ENCODE results near the gene SH3BGRL3. TPM values are rescaled to one million over a fixed set of nuclear protein-coding genes. Genes with fewer than 3 reads are reported as not detected.

The SH3BGRL3 gene
- total and polyA plus RNA-seq, 4 donors: 17.2 to 437 (median 333) TPM

DNA sequence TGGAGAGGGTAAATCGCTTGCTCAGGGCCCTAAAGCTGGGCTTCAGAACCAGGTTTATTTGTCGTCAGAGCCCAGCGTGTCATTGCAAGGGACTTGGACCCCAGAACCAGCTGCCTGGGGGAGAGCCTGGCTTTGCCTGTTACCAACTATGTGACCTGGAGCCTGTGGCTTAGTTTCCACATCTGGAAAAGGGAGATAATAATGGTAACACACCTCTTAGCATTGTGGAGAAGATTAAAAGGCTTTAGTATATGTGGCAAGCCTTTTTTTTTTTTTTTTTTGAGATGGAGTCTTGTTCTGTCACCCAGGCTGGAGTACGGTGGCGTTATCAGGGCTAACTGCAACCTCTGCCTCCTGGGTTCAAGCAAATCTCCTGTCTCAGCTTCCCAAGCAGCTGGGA is 50.4 kb downstream of the SH3BGRL3 start:
- Histone ChIP-seq H3K27ac (ENCODE audit: low read depth in 1 of 2, low read length in 1 of 2) (no peak overlapping the region), H3K27me3 (ENCODE audit: control insufficient read depth in 3 of 3, insufficient read depth in 3 of 3, low read length in 2 of 3) (peaks cover 0 to 6% (median 0%) of the 10 kb centered on the region in 3 donors), H3K9me3 (ENCODE audit: control insufficient read depth in 4 of 4, insufficient read depth in 3 of 4, low read length in 3 of 4) (no peaks in the 10 kb centered on the region), H3K4me1 (ENCODE audit: control insufficient read depth in 5 of 5, insufficient read depth in 5 of 5, low read length in 5 of 5) (no peaks in the 10 kb centered on the region), H3K4me3 (no peak overlapping the region), H3K36me3 (ENCODE audit: control insufficient read depth in 4 of 4, insufficient read depth in 4 of 4, low read length in 4 of 4) (no peaks in the 10 kb centered on the region), H3K9ac (ENCODE audit: insufficient read depth in 1 of 2, low read length in 2 of 2) (no peak overlapping the region)
- TF ChIP-seq, protein P1, sequence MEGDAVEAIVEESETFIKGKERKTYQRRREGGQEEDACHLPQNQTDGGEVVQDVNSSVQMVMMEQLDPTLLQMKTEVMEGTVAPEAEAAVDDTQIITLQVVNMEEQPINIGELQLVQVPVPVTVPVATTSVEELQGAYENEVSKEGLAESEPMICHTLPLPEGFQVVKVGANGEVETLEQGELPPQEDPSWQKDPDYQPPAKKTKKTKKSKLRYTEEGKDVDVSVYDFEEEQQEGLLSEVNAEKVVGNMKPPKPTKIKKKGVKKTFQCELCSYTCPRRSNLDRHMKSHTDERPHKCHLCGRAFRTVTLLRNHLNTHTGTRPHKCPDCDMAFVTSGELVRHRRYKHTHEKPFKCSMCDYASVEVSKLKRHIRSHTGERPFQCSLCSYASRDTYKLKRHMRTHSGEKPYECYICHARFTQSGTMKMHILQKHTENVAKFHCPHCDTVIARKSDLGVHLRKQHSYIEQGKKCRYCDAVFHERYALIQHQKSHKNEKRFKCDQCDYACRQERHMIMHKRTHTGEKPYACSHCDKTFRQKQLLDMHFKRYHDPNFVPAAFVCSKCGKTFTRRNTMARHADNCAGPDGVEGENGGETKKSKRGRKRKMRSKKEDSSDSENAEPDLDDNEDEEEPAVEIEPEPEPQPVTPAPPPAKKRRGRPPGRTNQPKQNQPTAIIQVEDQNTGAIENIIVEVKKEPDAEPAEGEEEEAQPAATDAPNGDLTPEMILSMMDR (IDR thresholded peaks at IDR 0.05; ENCODE audit: control extremely low read depth, extremely low read depth): no peak
- ATAC-seq (ENCODE audit: insufficient read depth, low FRiP score): no peak
- 89 to 97% methylated on average over 5 of the region's 5 CpGs for WGBS, 2 donors
- DNase-seq: no peak

Other genes starting within 250 kb of the SH3BGRL3 start
- gene SLC30A2, start 234.0 kb upstream of the SH3BGRL3 start, total RNA-seq: under 1 TPM; 0.40 to 0.51 TPM
- gene SLC30A2, start 234.0 kb upstream of the SH3BGRL3 start, polyA plus RNA-seq: under 1 TPM; 0.02 to 0.08 TPM
- gene TRIM63, start 212.5 kb upstream of the SH3BGRL3 start, total RNA-seq: under 1 TPM; 0.25 to 0.31 TPM
- gene TRIM63, start 212.5 kb upstream of the SH3BGRL3 start, polyA plus RNA-seq: under 1 TPM; 0.12 to 0.14 TPM
- gene PDIK1L, start 168.3 kb upstream of the SH3BGRL3 start, total RNA-seq: 10 to 100 TPM in 1 of 2 donors, 1 to 10 TPM in 1; 9.8 to 15.4 TPM
- 1 to 10 TPM; 2.9 TPM for gene PDIK1L, start 168.3 kb upstream of the SH3BGRL3 start, polyA plus RNA-seq
- 1 to 10 TPM; 1.1 to 3.2 TPM for gene FAM110D, start 121.0 kb upstream of the SH3BGRL3 start, total RNA-seq
- gene FAM110D, start 121.0 kb upstream of the SH3BGRL3 start, polyA plus RNA-seq: 1 to 10 TPM; 3.1 to 3.4 TPM
- not detected for gene C1orf232, start 111.1 kb upstream of the SH3BGRL3 start, total RNA-seq
- not detected for gene C1orf232, start 111.1 kb upstream of the SH3BGRL3 start, polyA plus RNA-seq
- 10 to 100 TPM; 19.7 to 32.8 TPM for gene ZNF593, start 110.2 kb upstream of the SH3BGRL3 start, total RNA-seq
- gene ZNF593, start 110.2 kb upstream of the SH3BGRL3 start, polyA plus RNA-seq: 100 to 1,000 TPM in 1 of 2 donors, 10 to 100 TPM in 1; 90.4 to 140 TPM
- not detected for gene ZNF593OS, start 108.3 kb upstream of the SH3BGRL3 start, total RNA-seq
- under 1 TPM; 0.29 to 0.65 TPM for gene ZNF593OS, start 108.3 kb upstream of the SH3BGRL3 start, polyA plus RNA-seq
- gene CNKSR1, start 102.6 kb upstream of the SH3BGRL3 start, total RNA-seq: 10 to 100 TPM; 29.9 to 34.7 TPM
- gene CNKSR1, start 102.6 kb upstream of the SH3BGRL3 start, polyA plus RNA-seq: 10 to 100 TPM; 10.8 to 26.7 TPM
- not detected for gene CATSPER4, start 89.5 kb upstream of the SH3BGRL3 start, total RNA-seq
- not detected for gene CATSPER4, start 89.5 kb upstream of the SH3BGRL3 start, polyA plus RNA-seq
- 10 to 100 TPM in 1 of 2 donors, 1 to 10 TPM in 1; 9.1 to 10.8 TPM for gene CEP85, start 45.9 kb upstream of the SH3BGRL3 start, total RNA-seq
- gene CEP85, start 45.9 kb upstream of the SH3BGRL3 start, polyA plus RNA-seq: 1 to 10 TPM; 5.4 to 6.4 TPM
- 10 to 100 TPM; 20.1 to 82.1 TPM for gene UBXN11, start 26.6 kb downstream of the SH3BGRL3 start, total RNA-seq
- gene UBXN11, start 26.6 kb downstream of the SH3BGRL3 start, polyA plus RNA-seq: 10 to 100 TPM; 43.2 to 66.6 TPM
- gene CD52, start 37.9 kb downstream of the SH3BGRL3 start, total RNA-seq: 100 to 1,000 TPM in 1 of 2 donors, 1 to 10 TPM in 1; 6.8 to 238 TPM
- 100 to 1,000 TPM; 402 to 600 TPM for gene CD52, start 37.9 kb downstream of the SH3BGRL3 start, polyA plus RNA-seq
- gene CRYBG2, start 74.0 kb downstream of the SH3BGRL3 start, total RNA-seq: 1 to 10 TPM in 1 of 2 donors, under 1 TPM in 1; 0.37 to 3.8 TPM
- 1 to 10 TPM; 1.5 to 7.7 TPM for gene CRYBG2, start 74.0 kb downstream of the SH3BGRL3 start, polyA plus RNA-seq
- gene ZNF683, start 92.7 kb downstream of the SH3BGRL3 start, total RNA-seq: under 1 TPM in 1 of 2 donors, not detected in 1; 0.40 TPM
- gene ZNF683, start 92.7 kb downstream of the SH3BGRL3 start, polyA plus RNA-seq: under 1 TPM; 0.17 to 0.55 TPM
- under 1 TPM in 1 of 2 donors, not detected in 1; 0.80 TPM for gene LIN28A, start 130.7 kb downstream of the SH3BGRL3 start, total RNA-seq
- gene LIN28A, start 130.7 kb downstream of the SH3BGRL3 start, polyA plus RNA-seq: not detected
- gene DHDDS, start 152.2 kb downstream of the SH3BGRL3 start, total RNA-seq: 10 to 100 TPM; 29.1 to 57.4 TPM
- 10 to 100 TPM; 22.6 to 36.4 TPM for gene DHDDS, start 152.2 kb downstream of the SH3BGRL3 start, polyA plus RNA-seq
- 100 to 1,000 TPM; 329 to 374 TPM for gene HMGN2, start 192.4 kb downstream of the SH3BGRL3 start, total RNA-seq
- 100 to 1,000 TPM; 452 to 580 TPM for gene HMGN2, start 192.4 kb downstream of the SH3BGRL3 start, polyA plus RNA-seq
- 100 to 1,000 TPM in 1 of 2 donors, 10 to 100 TPM in 1; 58.6 to 100 TPM for gene RPS6KA1, start 249.7 kb downstream of the SH3BGRL3 start, total RNA-seq
- 100 to 1,000 TPM in 1 of 2 donors, 10 to 100 TPM in 1; 63.2 to 109 TPM for gene RPS6KA1, start 249.7 kb downstream of the SH3BGRL3 start, polyA plus RNA-seq

Data from lung (tissue), 12 donors.